Activated T-cell treated with anti-CD3 and anti-CD28 coated beads, Interleukin-2, amount 50 U/mL, for 24 hours (primary cell): ENCODE results near the gene CLDN1.

Source experiments
- DNase-seq: peaks from one replicate; pipeline ENCODE4 v3.0.0-alpha.2; 2020
- H3K27ac Mint-ChIP-seq: 2 replicates; pipeline ENCODE4 v1.8.0; 2020; ENCODE audit warnings: mild to moderate bottlenecking, mixed read lengths
- H3K27me3 Mint-ChIP-seq: 2 replicates; pipeline ENCODE4 v1.8.0; 2020; ENCODE audit warnings: mixed read lengths
- H3K36me3 Mint-ChIP-seq: 2 replicates; pipeline ENCODE4 v1.8.0; 2020; ENCODE audit warnings: low read depth, mixed read lengths
- H3K4me1 Mint-ChIP-seq: 2 replicates; pipeline ENCODE4 v1.8.0; 2020; ENCODE audit warnings: low read depth, mixed read lengths
- H3K4me3 Mint-ChIP-seq: 2 replicates; pipeline ENCODE4 v1.8.0; 2020; ENCODE audit warnings: mild to moderate bottlenecking, moderate library complexity, mixed read lengths
- H3K9me3 Mint-ChIP-seq: 2 replicates; pipeline ENCODE4 v1.8.0; 2020; ENCODE audit warnings: mixed read lengths

The CLDN1 gene

DNA sequence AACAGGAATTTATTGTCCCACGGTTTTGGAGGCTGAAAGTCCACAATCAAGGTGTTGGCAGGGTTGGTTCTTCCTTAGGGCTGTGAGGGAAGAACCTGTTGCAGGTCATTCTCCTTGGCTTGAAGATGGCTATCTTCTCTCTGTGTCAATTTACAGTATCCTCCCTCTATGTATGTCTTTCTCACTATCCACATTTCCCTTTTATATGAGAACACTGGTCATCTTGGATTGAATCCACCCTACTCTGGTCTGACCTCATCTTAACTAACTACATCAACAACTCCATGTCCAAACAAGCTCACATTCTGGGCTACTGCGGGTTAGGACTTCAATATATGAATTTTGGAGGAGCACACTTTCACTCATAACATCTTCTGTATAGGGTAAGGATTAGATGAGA, 61.9 kb downstream of the CLDN1 start:
- H3K27ac Mint-ChIP-seq = no peak overlapping the region
- no peaks in the 10 kb centered on the region for H3K36me3 Mint-ChIP-seq
- no peaks in the 10 kb centered on the region for H3K4me1 Mint-ChIP-seq
- H3K27me3 Mint-ChIP-seq = peaks cover 4% of the 10 kb centered on the region
- no peak for DNase-seq
- no peak overlapping the region for H3K4me3 Mint-ChIP-seq
- H3K9me3 Mint-ChIP-seq = no peaks in the 10 kb centered on the region

DNA sequence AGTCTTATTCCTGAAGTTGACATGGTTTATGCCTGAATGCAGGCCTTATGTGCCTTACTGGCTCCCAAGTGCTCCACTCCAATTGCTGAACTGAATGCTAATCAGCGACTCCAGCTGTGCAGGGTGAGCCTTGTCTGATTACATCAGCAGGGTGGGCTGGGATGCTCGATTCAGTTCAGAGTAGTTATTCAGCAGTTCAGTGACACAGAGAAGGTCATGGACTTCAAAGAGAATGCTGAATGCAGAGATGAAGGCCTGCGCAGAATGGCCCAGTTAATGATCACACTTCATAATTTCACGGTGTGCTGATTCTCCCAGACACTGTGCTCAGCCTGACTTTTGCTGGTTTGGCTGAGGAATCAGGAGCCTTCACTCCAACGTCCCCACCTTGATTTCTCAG, 63.6 kb downstream of the CLDN1 start:
- Mint-ChIP-seq H3K4me1 (no peaks in the 10 kb centered on the region), H3K4me3 (no peak overlapping the region), H3K27ac (no peak overlapping the region), H3K27me3 (peaks cover 4% of the 10 kb centered on the region), H3K36me3 (no peaks in the 10 kb centered on the region), H3K9me3 (no peaks in the 10 kb centered on the region)
- DNase-seq = no peak
